NCI-H1092 treated with DMSO at 0.1 percent for 48 hours (cell line): ENCODE results near the gene KLK11.
"Not testable (repeated sequence)": the region's sequence is repeated elsewhere in the genome, so short reads cannot be mapped to it uniquely, and the experiment has no call there.

Experiments
- DNase-seq: peaks from one replicate; lab custom pipeline; 2025; lab: John Stamatoyannopoulos, UW

The KLK11 gene

DNA sequence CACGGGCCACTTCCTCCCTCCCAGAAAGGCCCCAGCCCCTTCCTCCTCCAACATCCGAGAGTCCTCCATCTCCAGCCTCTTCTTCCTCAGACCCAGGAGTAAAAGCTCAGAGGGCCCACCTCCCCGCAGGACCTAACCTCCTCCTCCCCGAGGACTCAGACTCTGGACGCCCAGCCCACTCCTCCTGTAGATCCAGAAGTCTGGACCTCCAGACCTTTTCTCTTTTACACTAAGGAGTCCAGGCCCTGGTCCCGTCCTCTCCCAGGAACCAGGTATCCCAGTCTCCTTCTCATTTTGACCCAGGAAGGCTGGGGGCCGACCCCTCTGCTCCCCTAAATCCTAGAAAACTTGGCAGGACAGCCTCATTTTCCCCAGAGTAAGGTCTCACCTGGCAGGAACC is 23.1 kb downstream of the KLK11 start:
- DNase-seq: no peak

DNA sequence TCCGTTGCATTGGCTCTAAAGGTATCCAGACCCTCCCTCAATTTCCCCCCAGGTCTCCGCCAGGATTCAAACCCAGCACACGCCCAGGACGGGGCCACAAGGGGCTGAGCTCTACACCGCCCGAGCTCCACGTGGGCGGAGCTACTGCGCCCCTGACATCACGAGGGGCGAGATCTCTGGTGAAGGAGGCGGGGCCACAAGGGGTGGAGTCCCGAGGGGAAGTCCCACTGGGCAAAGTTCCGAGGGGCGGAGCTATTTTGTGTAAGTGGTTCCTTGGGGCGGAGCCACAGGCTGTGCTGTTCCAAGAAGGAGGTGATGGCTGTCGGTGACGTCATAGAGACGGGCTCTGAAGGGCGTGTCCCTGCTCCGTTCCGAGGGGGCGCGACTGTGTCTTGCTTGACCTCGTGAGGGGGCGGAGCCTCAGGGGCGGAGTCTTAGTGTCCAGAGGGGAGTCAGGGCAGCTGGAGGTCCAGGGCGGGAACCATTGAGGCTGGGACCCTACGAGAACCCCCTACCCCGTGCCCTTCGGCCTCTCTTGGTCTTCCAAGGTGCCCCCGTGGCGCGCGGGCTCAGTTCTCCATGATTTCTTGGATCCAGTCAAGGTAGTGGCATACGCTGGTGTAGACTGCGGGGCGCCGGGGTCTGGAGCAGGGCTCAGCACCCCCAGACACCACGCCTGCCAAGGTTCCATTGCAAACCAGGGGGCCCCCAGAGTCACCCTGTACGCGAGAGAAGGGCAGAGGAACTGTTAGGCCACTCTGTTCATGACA is 23.7 kb downstream of the KLK11 start:
- DNase-seq: no peak

DNA sequence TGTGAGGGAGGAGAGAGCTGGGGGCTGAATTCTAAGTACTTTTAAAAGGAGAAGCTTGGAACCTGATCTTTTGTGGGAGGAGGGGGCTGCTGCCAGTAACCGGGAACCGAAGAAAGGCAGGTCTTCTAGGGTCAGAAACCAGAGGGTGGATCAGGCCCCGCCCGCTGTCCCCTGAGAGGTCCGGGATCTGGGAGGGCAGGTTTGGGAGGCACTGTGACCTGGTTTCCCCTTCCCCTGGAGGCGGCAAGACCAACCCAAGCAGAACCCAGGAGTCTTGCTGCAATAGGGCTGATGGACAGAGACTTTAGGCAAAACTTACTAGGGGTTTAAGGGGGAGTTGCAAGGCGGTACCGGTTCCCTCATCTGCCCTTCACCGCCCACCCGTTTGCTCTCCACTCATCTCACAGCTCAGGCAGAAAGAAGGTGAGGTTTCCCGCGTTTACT is 24.3 kb downstream of the KLK11 start:
- DNase-seq: no peak

DNA sequence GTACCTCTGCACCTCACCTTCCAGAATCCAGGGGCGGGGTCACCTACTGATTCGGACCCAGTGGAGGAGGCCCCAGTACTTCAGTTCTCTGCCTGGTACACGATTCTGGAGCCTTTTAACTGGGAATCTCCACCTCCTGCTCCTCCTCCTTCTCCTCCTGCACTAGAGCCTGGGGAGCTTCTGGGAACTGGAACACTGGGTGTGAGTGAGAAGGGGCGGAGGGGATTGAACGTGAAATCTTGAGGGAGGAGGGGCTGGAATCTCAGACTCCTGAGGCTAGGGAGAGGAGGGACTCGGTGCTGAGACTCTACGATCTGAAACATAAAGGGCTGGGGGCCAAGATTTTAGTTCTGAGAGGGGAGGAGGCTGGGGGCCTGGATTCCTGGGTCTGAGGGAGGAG is 24.9 kb downstream of the KLK11 start, which contains the start of gene KLK8:
Gene KLK8, minus strand, starts transcription at position 90 of the 400 bp plus-strand sequence. CDS start 437 bp downstream, outside the sequence.
- no peak for DNase-seq

DNA sequence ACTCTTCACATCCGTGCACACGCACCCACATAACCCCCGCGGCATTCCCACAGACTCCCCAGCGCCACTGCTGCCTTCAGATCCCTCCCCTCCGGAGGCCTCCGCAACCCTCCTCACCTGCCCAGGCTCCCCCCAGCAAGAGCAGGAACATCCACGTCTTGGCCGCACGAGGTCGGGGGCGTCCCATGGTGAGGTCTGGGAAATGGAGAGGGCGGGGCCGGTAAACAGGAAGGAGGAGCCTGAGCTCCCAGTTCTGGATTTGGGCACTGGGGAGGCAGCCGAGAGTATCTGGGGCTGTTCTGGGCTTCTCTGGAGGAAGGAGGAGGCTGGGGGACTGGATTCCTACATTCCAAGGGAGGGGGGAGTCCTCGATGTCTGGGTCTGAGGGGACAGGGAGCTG is 25.4 kb downstream of the KLK11 start:
- no peak for DNase-seq

DNA sequence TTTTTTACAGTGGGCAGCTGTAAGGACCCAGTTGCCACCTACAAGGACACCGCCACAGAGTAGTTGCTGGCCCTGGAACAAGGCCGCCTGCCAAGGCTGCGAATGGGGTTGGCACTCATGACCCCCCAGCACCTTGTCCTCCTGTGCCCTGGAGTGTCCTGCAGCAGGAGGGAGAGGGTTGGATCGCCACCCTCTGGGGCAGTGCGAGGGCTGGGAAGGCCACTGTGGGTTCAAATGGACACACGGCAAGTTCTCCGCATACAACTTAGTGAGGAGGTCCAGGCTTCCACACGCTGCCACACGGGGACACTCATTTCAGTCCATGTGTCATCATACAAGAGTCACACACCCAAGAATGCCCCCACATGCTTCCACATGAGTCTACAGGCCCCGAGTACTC is 26.0 kb downstream of the KLK11 start:
- no peak for DNase-seq

DNA sequence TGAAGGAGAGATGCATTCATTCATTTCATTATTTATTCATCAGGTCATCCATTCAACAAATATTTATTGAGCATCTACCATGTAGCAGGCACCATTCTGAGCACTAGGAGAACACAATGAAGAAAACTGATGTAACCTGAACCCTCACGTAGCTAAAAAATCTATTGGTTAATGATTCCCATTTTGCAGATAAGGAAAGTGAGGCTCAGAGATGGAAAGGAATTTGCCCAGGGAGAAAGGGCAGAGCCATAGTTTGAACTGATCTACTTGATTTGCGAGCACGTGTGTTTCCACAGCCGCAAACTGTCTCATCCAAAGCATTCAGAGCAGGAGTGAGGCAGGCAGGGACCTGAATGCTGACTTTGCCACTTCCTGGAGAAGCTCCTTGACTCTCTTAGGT is 27.7 kb downstream of the KLK11 start:
- no peak for DNase-seq

DNA sequence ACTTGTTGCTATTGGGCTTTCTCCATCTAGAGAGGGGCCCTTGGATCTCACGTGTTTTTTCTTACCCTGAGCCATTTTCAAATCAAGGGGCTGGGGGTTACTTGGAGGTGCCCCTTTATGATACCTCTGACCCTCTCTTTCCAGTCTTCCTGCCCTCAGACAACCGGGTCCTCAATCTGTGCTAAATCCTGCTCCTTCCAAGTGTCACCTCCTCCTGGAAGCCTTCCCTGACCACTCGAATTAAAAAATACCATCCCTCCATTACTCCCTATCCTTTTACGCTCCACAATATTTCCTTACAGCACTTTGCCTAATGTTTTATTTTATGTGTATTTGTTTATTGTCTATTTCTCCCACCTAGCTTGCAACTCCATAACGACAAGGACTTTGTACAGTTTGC is 28.4 kb downstream of the KLK11 start:
- no peak for DNase-seq

DNA sequence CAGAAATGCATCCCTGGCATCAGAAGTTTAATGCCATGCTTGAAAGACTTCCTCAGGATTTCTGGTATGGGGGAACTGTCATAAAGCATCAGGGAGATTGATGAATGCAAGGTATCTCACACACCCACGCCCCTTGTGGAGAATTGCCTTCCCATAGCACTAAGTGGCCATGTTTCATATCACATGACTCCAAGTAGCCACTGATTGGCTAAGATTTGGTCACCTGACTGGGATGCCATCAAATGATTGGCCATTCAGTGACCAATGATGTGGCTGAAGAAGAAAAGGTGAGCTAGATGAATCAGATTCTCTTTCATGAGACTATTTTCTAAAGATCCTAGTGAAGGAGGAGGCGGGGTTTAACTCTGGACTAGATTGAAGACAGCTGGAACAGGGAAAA is 32.3 kb downstream of the KLK11 start:
- DNase-seq: no peak

DNA sequence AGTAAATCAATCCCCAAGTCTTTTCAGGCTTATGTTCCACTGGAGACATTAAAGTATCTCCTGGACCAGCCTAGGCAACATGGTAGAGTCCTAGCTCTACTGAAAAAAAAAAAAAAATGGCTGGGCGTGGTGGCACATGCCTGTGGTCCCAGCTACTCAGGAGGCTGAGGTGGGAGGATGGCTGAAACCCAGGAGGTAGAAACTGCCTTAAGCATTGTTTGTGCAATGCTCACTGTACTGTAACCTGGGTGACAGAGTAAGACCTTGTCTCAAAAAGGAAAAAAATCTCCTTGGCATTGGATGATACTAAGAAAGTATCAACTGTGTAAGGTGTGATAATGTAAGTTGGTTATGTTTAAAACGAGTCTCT is 33.8 kb downstream of the KLK11 start:
- no peak for DNase-seq

DNA sequence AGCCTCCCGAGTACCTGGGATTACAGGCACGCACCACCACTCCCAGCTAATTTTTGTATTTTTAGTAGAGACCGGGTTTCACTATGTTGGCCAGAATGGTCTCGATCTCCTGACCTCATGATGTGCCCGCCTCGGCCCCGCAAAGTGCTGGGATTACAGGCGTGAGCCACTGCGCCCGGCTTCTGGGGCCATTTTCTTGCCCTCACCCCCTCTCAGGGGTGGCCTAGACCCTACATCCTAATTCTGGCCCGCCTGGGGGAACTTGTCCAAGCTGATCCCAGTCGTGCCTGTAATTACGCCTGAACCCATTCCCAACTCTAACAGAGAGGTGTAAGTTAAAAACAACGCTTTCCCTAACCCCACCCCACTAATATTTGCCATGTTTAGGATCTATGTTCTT is 42.0 kb downstream of the KLK11 start:
- DNase-seq: not testable (repeated sequence)

DNA sequence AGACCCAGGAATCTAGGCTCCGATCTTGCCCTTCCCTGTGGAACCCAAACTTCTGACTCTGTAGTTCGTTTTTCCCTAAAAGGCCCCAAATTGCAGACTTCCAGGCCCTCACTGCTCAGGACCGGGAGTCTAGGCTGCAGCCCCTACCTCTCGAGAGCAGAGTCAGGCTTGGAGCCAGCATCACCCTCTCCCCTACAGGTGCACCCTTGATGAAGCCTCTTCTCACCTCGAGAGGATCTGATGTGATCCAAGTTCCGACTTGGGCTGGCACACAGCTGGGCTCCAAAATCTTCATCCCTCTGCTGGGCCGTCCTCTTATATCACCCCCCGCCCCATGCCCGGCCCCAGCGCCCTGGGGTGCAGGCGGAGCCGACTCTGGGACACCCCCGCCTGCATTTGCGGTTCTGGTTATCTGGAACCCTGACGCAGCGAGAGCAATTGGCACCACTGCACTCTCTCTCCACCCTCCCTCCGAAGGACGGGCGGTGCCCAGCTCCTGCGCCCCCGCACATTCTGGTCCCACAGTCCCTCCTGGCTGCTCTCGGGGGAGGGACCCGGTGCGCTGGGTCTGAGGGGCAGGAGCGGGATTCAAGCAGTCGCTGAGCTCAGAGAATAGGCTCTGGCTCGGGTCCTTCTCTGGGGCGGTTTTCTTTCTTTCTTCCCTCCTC is 42.7 kb downstream of the KLK11 start, which contains the start of gene KLK7:
Gene KLK7, minus strand, starts transcription at position 293 of the 668 bp plus-strand sequence. CDS start 1,518 bp downstream, outside the sequence.
- DNase-seq: no peak

DNA sequence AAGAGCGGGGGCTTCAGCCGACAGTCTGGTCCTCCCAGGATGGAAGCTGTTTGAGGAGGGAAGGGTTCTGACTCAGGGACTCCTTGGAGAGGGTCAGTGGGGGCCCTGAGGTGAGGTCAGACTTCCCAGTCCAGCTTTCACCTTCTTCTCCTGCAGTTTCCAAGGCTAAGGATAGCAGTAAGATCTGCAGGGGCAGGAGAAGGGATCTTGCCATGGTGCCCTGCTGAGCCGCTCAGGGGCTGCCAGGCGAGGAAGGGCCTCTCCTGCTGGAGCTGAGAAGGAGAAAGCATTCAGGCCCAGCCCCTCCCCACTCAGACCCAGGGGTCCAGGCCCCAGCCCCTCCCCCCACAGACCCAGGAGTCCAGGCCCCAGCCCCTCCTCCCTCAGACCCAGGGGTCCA is 44.2 kb downstream of the KLK11 start:
- no peak for DNase-seq

DNA sequence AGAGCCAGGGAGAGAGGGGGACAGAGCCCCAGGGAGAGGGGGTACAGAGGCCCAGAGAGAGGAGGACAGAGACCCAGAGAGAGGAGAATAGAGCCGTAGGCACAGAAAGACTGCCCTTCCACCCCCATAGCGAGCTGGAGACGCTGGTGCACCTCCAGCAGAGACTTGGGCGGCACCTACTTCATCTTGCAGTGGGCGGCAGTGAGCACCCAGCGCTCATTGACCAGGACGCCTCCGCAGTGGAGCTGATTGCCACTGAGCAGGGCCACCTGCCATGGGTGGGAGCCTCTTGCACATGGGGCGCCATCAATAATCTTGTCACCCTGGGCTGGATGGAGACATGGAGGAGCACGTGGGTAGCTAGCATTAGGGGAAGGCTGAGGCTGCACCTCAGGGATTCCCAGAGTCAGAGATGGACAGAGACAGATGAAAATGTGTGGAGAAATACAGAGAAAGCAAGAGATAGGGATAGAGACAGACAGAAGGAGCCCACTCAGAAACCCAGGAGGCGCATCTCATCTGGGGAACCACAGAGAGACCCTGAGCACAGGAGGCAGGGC is 44.7 kb downstream of the KLK11 start:
- DNase-seq: no peak

DNA sequence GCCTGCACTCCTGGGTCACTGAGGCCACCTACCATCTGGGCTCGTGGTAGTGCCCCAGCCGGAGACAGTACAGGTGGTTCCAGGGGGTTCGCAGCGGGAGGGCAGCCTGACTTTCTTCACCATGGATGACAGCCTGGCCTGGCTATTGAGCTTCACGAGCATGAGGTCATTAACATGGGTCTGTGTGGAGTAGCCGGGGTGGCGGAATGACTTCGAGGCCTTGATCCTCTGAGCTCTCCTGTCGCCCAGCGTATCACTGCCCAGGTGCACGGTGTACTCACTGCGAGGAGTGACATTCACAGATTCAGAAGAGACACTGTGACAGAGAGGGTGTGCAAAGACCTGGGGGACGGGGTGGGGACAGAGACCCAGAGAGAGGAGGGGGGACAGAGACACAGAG is 46.2 kb downstream of the KLK11 start:
- no peak for DNase-seq

DNA sequence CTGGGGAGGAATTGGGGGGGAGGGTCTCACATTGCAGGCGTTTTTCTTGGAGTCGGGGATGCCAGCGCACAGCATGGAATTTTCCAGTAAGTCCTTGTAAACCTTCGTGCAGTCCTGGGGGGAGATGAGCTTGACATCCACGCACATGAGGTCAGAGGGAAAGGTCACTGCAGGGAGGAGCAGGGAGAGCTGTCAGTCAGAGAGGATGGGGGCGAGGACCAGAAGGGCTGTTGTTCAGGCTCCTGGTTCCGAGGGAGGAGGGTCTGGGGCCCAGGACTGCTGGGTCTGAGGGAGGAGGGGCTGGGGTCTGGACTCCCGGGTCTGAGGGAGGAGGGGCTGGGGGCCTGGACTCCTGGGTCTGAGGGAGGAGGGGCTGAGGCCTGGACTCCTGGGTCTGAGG is 46.7 kb downstream of the KLK11 start:
- no peak for DNase-seq

DNA sequence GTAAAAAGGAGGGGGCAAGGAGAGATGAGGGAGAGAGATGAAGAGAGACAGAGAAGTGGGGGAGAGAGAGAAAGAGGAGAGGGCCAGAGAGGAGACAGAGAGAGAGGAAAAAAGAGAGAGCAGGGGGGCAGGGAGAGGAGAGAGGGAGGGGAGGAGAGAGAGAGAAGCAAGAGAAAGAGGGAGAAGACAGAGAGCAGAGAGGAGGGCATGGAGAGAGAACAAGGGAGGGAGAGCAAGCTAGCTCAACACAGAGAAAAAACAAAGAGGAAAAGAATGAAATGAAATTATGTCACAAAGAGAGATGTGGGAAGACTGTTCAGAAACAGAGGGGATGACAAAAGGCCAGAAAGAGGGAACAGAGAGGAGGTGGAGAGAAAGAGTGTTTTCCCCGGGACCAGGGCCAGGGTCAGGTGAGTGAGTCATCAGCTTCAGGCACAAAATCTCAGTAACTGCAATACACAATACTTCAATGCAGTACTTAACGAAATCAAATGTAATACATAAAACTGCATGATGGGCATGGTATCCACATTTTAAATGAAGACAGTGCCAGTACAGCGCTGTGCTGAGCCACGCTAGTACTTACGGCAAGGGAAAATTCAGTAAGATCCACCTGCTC is 47.5 kb downstream of the KLK11 start:
- DNase-seq: no peak

DNA sequence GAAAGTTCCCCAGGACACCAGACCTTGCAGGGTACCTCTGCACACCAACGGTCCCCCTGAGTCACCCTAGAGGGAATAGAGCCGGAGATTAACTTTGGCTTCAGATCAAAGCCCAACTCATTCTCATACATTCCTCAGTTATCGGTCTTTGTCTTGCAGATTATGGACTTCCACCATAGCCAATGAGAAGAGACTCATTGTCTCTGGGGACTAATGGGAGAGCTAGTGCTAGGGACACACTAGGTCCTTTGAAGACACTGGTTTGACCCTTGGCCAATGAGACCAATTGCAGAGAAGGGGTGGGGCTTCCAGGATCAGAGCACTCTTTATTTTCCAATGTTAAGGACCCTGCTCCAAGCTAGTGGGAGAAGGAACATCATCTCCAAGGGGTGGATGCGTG is 48.8 kb downstream of the KLK11 start:
- DNase-seq: no peak

DNA sequence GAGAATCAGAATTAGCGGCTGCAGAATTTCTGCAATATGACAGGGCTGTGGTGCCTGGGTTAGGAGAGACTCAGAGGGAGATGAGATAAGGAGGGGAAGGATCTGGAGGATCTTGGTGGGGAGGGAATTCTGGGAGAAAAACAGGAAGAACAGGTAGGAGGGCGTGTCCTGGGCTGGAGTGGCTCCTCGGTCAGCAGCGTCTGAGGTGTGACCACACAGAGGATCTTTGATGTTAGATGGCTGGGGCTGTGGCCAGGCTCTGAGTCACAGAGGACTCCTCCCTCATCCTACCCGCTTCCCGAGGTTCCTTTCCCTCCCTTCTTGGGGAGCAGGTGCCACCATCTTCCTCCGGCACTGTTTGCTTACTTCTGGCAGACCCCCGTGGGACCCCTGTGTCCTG is 50.6 kb downstream of the KLK11 start:
- no peak for DNase-seq

DNA sequence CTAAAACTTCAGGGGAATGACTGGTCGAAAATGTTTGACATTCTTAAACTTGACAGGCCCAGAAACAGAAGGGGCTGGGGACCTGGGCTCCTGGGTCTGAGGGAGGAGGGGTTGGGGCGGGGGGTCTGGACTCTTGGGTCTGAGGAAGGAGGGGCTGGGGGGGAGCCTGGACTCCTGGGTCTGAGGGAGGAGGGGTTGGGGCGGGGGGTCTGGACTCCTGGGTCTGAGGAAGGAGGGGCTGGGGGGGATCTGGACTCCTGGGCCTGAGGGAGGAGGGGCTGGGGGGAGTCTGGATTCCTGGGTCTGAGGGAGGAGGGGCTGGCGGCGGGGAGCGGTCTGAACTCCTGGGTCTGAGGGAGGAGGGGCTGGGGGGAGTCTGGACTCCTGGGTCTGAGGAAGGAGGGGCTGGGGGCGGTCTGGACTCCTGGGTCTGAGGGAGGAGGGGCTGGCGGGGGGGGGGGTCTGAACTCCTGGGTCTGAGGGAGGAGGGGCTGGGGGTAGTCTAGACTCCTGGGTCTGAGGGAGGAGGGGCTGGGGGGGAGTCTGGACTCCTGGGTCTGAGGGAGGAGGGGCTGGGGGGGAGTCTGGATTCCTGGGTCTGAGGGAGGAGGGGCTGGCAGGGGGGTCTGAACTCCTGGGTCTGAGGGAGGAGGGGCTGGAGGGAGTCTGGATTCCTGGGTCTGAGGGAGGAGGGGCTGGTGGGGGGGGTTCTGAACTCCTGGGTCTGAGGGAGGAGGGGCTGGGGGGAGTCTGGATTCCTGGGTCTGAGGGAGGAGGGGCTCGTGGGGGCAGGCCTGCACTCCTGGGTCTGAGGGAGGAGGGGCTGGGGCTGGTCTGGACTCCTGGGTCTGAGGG is 51.5 kb downstream of the KLK11 start:
- DNase-seq: no peak

DNA sequence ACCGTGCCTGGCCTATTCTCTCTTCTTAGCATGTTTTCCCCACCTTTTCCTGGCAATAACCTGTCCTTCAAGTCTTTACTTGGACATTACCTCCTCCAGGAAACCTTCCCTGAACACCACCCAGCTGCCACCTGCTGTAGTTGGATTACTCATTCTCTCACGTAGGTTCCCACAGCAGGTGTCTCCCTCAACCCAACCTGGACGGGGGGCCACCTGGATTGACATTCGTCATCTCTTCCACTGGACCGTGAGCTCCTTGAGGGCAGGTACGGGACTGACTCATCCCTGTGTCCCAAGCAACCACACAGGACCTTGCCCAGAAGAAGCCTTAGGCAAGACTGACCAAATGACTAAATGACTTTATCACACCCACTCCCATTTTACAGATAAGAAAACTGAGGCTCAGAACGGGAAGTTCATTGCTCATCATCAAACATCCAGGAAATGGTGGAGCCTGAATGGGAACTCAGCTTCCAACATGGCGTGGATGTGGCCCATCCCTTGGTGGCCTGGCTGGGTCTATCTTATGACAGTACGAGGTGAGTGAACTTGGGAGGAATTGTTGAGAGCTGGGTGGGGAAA is 53.5 kb downstream of the KLK11 start:
- DNase-seq: no peak
